Kidney glomerular epithelial cell (primary cell): ENCODE measurements around the gene AOPEP.
"Not testable (repeated sequence)": the region's sequence is repeated elsewhere in the genome, so short reads cannot be mapped to it uniquely, and the experiment has no call there.

Experiments
- DNase-seq: peaks from one replicate; lab custom pipeline; 2025; lab: John Stamatoyannopoulos, UW

The AOPEP gene

DNA sequence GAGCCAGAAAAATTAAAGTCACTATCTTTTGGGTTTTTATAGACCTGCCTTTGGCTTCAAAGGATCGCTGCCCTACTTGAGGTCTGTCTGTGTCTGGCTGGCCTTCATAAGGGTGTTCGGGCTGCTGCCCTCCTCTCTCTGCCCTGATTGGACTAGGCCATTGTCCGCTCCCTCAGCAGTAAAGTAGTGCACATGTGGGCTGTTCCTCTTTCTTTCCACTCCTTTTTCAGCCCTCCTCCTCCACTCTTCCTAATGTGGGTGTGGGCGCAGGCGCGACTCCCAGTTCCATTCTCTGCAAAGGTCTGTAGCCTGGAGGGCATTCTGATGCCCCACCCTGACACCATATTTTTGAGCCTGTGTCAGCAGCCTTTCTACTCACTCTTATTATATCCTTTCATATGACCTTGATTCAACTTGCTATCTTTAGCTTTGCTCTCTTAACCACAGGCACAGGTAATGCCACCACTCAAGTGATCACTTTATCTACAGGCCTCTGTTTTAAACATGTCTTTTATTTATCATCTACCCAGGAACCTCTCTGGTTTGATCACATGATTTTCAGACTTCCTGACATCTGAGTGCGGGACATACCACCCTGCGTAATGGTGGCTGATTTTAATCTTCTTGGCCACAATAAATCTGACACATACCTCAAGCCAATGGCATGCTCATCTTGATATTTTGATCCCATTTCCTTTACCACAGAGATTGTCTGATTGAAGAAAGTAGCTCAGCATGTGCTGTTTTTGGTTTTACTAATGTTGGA lies 144.5 kb downstream of the AOPEP start:
- DNase-seq, result peak; percentile 10

DNA sequence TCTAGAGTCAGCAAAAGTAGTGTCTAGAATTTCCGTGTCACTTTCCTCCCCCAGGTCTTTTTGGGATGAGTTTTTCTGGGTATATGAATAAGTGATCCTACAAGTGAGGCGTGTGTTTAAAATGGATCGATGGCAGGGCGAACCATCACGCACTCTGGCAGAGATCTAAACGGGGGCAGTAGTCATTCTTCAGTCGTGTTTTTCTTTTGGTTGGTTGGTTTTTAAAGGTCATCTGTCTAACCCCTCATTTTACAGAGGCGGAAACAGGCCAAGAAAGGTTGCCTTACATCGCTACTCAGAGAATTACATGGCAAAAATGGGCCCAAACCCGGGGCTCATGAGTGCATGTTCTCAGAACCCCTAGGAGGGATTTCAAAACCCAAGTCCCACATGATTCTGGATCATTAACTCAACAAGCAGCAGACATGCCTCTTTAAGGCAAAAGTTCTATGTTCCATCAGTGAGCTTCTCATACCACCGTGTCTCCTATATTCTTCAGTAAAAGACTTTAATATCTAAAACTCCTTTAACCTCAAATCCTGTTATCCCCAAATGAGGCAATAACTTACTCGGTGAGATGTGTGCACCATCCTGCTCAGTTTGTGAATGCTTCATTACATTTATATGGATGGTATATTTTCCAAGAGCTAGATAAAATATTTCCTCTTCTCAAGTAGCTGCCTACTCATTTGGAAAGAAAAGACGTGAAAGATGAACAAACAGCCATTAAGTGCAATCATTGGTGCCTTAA lies 145.8 kb downstream of the AOPEP start:
- DNase-seq, result peak; percentile 58

DNA sequence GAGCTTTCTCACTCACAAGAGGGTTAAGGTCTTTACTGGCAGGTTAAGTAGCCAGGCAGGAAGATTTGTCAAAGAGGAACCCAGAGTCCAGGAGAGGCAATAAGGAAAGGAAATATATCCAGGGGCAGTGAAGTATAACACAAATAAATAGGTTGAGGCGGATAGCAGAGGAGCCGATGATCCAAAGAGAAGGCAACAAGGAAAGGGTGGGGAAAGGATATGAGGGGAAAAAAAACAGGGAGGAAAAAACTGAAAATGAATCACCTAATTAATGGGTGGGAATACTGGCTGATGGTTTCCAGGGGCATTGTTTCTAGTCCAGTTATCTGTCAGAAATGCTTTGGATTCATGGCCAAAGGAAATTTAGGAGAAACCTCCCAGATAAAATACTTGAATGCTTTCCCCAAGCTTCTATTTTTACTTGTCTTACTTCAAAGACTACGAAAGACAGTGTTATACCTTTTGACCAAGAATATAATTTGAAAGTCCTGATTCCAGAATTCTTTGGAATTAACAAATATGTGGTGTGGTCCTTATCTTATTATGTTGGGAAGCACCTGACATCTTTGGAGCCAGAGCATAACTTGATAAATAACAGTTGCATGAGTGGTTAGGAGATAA lies 146.5 kb downstream of the AOPEP start:
- DNase-seq, result peak; percentile 81

DNA sequence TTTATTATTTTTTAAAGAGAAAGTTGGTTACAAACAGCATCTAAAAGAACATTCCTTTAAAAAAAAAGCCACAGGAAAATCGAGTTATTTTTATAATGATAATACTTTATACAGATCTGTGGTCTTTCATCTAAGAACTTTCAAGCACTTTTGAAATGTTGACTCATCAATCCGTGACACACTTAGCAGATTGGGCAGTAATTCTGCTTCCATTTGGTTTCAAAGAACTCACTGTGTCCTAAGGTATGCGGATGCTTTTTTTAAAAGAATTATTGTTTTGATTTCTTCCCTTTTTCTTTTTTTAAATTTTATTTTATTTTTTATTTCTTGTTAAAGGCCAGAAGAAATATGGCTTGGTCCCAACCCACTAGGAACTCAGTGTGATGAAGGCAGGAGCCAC lies 147.8 kb downstream of the AOPEP start:
- DNase-seq, result peak; percentile 38

DNA sequence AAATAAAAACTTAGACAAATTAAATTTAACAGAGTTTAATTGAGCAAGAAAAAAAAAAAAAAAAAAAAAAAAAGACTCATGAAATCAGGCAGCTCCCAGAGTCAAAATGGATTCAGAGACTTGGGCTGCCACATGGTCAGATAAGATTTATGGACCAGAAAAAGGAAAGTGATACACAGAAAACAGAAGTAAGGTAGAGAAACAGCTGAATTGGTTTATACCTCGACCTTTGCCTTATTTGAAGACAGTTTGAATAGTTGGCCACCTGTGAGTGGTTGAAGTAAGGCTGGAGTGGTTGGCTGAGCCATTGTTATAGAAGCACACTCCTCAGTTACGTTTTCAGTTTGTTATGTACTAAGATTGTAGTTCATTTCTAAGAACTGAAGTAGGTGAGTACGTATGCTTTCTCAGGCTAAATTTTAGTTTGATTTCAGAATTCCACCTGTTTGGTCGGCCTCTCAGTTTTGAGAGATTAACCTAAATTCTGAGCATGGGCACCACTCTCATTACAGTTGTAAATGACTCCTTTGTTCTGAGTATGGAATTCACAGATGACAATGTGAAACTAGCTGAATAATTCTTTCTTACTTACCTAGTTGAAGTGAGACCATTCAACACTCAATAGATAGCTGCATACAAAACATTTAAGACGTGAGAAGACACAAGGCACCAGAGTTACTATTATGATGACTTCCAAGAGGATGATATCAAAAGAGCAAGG lies 149.0 kb downstream of the AOPEP start:
- no peak for DNase-seq

DNA sequence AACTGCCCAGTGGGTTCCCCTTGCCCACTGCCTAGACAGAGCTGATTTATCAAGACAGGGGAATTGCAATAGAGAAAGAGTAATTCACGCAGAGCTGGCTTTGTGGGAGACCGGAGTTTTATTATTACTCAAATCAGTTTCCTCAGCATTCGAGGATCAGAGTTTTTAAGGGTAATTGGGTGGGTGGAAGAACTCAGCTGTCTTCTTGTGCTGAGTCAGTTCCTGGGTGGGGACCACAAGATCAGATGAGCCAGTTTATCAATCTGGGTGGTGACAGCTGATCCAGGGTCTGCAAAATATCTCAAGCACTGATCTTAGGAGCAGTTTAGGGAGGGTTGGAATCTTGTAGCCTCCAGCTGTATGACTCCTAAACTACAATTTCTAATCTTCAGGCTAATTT lies 152.3 kb downstream of the AOPEP start:
- not testable (repeated sequence) for DNase-seq

DNA sequence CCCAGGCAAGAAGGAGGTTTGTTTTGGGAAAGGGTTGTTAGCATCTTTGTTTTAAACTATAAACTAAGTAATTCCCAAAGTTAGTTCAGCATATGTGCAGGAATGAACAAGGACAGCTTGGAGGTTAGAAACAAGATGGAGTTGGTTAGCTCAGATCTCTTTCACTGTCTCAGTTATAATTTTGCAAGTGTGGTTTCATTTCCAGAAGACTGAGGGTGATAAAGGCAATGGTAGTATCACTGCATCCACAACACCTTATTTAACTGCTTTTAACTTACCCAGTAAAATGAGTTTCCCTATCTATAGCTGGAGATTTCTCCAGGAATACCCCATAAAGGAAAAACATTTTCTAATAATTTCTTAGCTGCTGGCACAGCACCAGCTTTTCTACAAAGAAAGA lies 152.7 kb downstream of the AOPEP start:
- no peak for DNase-seq

DNA sequence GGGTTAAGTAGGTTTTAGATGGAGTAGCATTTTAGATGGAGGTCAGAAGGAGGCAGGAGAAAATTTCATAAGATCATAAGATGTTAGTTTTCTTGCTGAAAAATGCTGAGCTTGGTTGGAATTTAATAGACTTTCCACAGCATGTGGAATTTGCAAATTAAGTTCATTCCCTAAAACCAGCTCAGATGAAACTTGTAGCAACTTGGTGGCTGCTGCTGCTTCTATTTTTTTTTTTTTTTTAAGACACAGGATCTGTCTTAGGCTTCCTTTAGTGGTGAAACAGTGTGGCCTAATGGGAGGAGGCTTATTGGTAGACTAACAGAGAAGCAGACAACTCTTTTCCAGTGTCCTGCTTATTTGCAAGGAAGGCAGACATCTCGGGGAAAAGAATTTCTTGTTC lies 154.5 kb downstream of the AOPEP start:
- no peak for DNase-seq

DNA sequence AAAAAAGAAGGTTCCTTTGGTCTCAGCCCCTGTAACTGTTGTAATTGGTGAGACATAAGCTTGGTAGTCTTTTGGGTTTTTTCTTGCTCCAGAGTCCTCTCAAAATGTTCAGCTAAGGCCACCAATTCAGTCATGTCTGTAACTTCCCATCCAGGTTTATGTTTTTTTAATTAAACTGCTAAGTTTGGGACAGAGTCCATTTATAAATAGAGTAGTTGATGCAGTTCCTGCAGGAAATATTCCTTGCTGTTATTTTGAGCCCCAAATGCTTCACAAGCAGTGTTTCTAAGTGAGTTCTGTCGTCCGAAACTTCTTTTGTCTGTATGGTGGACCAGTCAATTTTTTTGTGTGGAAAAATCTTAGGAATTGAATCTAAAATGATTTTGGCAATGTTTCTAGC lies 155.0 kb downstream of the AOPEP start:
- DNase-seq, result no peak

DNA sequence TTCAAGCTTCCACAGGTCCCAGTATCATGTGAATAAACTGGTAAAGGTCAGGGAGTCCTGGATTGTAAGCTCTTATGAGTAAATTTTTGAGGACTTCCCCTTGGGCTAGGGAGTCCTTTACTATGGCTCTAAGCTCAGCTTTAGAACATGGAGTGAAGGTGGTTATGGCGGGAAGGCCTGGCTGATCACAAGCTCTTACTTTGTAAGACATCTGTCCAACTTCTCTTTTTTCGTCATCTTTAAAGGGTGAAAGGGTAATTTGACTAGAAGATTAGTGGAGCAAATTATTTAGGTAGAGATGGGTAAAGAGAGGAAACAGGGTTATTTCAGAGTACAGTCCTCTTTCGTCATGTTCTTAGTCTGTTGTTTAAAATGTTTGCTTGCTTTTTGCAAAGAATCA lies 155.4 kb downstream of the AOPEP start:
- DNase-seq, result no peak

DNA sequence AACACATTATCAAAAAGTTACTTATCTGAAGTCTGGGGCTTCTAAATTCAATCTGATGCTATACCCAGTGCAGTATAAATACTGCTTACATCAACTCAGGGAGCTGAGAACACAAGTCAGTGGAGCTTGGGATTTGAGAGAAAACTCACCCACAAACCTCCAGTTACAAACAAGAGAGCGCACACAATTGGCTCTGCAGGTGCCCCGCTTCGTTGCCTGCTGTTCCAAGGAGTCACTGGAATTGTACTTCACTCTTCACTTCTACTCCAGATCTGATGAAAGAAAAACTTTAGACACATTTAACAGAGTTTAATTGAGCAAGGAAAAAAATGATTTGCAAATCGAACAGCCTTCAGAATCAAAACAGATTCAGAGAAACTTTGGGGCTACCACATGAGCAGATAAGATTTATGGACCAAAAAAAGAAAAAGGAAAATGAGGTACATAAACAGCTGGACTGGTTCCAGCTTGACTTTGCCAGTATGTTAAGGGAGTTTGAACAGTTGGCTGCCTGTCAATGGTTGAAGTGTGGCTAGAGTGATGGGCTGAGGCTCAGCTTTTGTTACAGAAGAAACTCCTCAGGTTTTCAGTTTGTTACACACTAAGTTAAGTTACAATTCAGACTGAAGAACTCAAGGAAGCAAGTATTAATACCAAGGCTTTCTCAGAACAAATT lies 156.6 kb downstream of the AOPEP start:
- no peak for DNase-seq

DNA sequence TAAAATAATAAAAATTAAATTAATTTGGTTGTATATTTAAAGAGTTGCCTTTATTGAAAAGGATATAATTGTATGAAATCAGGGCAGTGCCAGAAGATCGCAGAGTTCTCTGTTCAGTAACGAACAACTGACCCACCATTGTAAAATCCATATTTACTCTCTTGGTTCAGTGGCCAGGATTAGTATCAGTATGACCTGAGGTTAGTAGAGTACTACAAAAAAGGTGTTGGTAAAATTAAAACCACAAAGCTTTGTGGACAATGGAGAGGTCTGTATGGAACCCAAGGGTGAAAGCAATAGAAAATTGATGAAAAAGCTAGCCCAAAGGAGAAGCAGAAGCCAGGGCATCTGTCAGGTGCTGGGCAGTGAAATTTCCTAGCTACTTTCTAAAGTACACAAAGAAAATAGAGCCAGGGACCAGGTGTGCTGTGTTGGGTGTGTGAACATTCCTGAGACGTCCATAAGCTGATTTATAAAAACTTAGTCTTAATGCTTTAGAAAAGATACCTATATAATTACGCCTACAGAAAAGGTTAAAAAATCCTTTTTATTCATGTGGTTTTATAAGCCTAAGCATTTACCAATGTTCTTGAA lies 159.5 kb downstream of the AOPEP start:
- DNase-seq, result no peak

DNA sequence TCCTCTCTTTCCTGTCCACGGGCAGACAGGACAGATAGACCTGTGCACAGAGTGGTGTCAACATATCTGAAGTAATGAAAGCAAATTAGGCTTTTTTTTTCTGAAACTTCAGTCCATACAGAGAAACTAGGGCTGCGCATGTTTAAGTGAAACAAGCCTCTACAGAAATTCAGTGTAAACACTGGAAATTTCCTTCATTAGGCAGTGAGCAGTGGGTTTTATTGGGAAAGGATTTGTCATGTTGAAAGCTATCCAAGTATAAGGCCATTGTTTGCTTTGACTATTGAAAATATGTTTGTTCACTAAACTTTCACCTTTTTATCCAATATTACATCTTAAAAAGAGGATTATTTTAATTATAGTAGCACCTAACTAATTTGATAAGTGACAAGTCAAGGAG lies 161.2 kb downstream of the AOPEP start:
- DNase-seq, result no peak

DNA sequence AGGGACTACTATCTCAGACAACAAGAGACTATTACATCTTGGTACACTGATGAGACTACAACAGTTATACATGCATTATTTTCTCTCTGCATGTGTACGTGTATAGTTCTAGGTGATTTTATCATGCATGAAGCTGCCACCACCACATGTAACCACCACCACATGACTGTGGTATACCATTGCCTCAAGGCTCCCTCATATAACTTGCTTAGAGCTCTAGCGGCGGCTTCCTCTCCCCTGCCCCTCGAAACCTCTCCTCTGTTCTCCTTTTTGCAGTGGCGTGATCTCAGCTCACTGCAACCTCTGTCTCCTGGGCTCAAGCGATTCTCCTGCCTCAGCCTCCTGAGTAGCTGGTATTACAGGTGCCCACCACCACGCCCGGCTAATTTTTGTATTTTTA lies 162.3 kb downstream of the AOPEP start:
- no peak for DNase-seq

DNA sequence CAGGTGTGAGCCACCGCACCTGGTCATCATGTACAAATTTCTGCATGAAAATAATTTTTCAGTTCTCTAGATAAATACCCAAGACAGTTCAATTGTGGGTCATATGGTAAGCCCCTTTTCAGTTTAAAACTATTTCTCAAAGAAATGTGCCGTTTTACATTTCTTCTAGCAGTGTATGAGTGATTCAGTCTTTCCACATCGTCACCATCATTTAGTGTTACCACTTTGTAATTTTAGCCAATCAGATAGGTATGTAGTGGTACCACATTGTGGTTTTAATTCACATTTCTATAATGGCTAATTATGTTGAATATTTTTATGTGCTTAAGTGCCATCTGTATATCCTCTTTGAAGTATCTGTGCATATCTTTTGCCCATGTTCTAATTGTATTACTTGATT lies 163.1 kb downstream of the AOPEP start:
- no peak for DNase-seq

DNA sequence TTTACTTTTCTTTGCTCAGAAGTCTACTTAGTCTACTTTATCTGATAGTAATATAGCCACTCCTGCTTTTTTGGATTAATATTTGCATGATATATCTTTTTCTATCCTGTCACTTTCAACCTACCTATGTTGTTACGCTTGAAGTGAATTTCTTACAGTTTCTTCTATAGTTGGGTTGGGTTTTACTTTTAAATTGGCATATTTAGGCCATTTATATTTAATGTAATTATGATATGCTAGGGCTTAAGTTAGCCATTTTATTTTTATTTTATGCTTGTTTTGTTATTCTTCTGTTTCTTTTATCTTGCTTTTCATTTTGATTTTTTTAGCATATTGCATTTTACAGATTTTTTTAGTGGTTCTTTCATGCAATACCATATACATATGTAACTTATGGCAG lies 164.7 kb downstream of the AOPEP start:
- DNase-seq, result no peak

DNA sequence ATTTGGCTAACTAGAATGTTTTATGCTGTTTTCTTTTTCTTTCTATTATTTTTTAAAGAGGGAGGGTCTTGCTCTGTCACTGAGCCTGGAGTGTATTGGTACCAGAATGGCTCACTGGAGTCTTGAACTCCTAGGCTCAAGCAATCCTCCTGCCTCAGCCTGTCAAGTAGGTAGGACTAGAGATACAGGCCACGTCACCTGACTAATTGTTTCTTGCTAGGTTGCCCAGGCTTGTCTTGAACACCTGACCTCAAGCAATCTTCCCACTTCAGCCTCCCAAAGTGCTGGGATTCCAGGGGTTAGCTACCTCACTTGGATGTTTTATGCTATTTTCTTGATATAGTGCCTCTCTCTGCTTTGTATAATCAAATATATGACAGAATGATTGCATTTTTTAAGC lies 166.2 kb downstream of the AOPEP start:
- DNase-seq, result no peak

DNA sequence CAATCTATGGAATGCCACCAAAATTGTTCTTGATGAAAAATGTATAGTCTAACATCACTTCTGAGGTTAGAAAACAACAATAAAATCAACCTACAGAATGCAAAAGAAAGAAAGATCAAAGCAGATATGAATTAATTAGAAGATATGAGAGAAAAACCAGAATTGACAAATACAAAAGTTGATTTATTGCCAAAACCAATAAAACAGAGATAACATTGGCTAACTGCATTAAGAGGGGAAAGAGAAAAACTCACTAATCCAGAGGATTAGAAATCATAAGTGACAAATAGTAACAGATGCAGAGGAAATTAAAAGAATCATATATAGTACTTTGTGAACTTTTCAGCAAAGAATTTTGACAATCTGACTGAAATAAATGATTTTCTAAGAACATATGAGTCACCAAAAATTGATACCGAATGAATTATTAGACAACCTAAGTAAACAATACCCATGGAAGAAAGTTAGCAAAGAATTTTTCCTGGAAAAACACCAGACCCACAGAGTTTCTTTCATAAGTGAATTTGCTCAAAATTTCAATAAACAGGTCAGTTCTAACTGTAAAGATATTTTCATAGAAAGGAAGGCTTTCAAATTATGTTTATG lies 167.7 kb downstream of the AOPEP start:
- DNase-seq, result no peak

DNA sequence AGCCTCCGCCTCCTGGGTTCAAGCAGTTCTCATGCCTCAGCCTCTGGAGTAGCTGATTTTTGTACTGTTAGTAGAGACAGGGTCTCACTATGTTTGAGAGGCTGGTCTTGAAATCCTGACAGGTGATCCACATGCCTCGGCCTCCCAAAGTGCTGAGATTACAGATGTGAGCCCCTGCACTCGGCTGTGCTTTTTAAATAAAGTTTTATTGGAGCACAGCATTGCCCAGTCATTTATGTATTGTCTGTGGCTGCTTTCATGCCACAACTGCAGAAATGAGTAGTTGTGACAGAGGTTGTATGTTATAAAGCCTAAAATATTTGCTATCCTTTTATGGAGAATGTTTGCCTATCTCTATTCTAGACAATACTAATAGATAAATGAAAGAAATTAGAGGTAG lies 169.2 kb downstream of the AOPEP start:
- DNase-seq, result no peak

DNA sequence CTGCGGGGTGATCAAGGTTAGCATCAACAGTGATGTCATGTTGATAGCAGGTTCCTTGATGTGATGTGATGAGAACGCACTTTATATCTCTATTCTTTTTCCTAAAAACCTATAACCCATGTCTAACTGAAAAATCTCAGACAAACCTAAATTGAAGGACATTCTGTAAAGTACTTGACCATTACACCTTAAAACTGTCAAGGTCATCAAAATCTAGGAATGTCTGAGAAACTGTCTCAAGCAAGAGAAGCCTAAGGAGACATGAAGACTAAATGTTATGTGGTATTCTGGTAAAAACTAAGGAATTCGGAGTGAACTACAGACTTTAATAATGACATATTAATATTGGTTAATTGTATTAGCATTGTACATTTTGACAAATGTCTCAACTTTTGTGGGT lies 170.0 kb downstream of the AOPEP start:
- no peak for DNase-seq
